ENCODE data around the gene ZNF598. TPM values are rescaled to one million over a fixed set of nuclear protein-coding genes. Genes with fewer than 3 reads are reported as not detected.
"Not testable (repeated sequence)": the region's sequence is repeated elsewhere in the genome, so short reads cannot be mapped to it uniquely, and the experiment has no call there.

ZNF598 gene
- total and polyA plus RNA-seq, 2 of the 13 experiments (the other 11 are each of a cell fraction or from before 2014, with no cell fraction given), result 13.5 to 14.2 TPM

DNA sequence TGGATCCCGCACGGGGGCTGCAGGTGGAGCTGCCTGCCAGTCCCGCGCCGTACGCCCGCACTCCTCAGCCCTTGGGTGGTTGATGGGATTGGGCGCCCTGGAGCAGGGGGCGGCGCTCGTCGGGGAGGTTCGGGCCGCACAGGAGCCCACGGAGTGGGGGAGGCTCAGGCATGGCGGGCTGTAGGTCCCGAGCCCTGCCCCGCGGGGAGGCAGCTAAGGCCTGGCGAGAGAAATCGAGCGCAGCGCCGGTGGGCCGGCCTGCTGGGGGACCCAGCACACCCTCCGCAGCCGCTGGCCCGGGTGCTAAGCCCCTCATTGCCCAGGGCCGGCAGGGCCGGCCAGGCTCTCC lies 51.5 kb downstream of the ZNF598 start:
- CTCF ChIA-PET (ENCODE audit: low intra/inter-chr PET ratio, low total read pairs); H3K9ac ChIP-seq (ENCODE audit: insufficient read depth, low read depth, low read length); in situ Hi-C loops (cut with HindIII; ENCODE audit: extremely low pct_ligation_motif_present, low pct_unique_long_range_greater_than_20kb); H3K9me3 ChIP-seq (ENCODE audit: low read length); DNase-seq (ENCODE audit: low spot score); H3K4me2 ChIP-seq (ENCODE audit: low read depth, low read length); BruUV-seq (replicated peaks); H3K27ac ChIP-seq (ENCODE audit: extremely low read length, insufficient read depth, low read length); ATAC-seq; H3K4me3 ChIP-seq (replicated peaks in 1 of 3; ENCODE audit: insufficient read depth in 1 of 3, low read depth in 2 of 3, low read length in 3 of 3); FAIRE-seq; H2AFZ ChIP-seq (ENCODE audit: low read length): not testable (repeated sequence)
- H3K4me1 ChIP-seq (ENCODE audit: insufficient read depth, low read length), result peaks cover 52% of the 10 kb centered on the region
- H4K20me1 ChIP-seq (ENCODE audit: insufficient read depth, low read length), result peaks cover 22% of the 10 kb centered on the region
- intact Hi-C loops (cut with micrococcal nuclease; ENCODE audit: unreplicated experiment), result loop anchor here (2.0 kb wide), 1 partner anchor 17 kb away; no protein-coding TSS in a partner anchor
- WGBS (ENCODE audit: low lambda C conversion rate), result 97% methylated on average over 13 of the region's 30 CpGs
- TF ChIP-seq ZBTB38 (CRISPR knock-in tag; IDR thresholded peaks at IDR 0.05) (0 out of 2 replicates have a peak, but pooled peaks have one; percentile 62), RBFOX2 (IDR thresholded peaks at IDR 0.05; ENCODE audit: low read depth, low read length) (0 out of 2 replicates have a peak, but pooled peaks have one; percentile 8)
- H3K36me3 ChIP-seq (replicated peaks in 1 of 2; ENCODE audit: control insufficient read depth in 1 of 2, insufficient read depth in 2 of 2, low read length in 2 of 2), result peaks cover 2 to 12% of the 10 kb centered on the region in 2 experiments; a peak in 3 of 5 replicates
- peaks cover 3 to 15% of the 10 kb centered on the region in 2 experiments; a peak in 3 of 5 replicates for H3K27me3 ChIP-seq (ENCODE audit: control insufficient read depth in 1 of 2, insufficient read depth in 2 of 2, low read length in 2 of 2)
- POLR2A ChIA-PET, result interaction anchor here (1.1 to 7.4 kb wide), 5 partner anchors 8 to 27 kb away, joined by 3 to 139 read pairs (median 5); partner anchors contain the start of genes MSRB1, RNF151 and TBL3
- peaks cover 17% of the 10 kb centered on the region for H3K79me2 ChIP-seq (ENCODE audit: insufficient read depth, low read length)

DNA sequence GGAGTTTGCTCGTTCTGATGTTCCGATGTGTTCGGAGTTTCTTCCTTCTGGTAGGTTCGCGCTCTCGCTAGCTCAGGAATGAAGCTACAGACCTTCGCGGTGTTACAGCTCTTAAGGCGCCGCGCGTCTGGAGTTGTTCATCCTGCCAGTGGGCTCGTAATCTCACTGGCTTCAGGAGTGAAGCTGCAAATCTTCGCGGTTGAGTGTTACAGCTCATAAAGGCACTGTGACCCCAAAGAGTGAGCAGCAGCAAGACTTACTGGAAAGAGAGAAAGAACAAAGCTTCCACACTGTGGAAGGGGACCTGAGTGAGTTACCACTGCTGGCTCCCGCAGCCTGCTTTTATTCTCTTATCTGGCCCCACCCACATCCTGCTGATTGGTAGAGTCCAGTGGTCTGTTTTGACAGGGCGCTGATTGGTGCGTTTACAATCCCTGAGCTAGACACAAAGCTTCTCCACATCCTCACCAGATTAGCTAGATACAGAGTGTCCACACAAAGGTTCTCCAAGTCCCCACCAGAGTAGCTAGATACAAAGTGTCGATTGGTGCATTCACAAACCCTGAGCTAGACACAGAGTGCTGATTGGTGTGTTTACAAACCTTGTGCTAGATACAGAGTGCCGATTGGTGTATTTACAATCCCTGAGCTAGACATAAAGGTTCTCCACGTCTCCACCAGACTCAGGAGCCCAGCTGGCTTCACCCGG lies 52.0 kb downstream of the ZNF598 start:
- CTCF ChIA-PET (ENCODE audit: low intra/inter-chr PET ratio, low total read pairs); H3K9ac ChIP-seq (ENCODE audit: insufficient read depth, low read depth, low read length); H2AFZ ChIP-seq (ENCODE audit: low read length); H3K4me3 ChIP-seq (replicated peaks in 1 of 3; ENCODE audit: insufficient read depth in 1 of 3, low read depth in 2 of 3, low read length in 3 of 3); in situ Hi-C loops (cut with HindIII; ENCODE audit: extremely low pct_ligation_motif_present, low pct_unique_long_range_greater_than_20kb); H3K9me3 ChIP-seq (ENCODE audit: low read length); FAIRE-seq; H3K27ac ChIP-seq (ENCODE audit: extremely low read length, insufficient read depth, low read length); BruUV-seq (replicated peaks); H3K36me3 ChIP-seq (replicated peaks in 1 of 2; ENCODE audit: control insufficient read depth in 1 of 2, insufficient read depth in 2 of 2, low read length in 2 of 2); DNase-seq (ENCODE audit: low spot score); ATAC-seq; H3K4me2 ChIP-seq (ENCODE audit: low read depth, low read length); TF ChIP-seq SP1 (IDR thresholded peaks at IDR 0.05): not testable (repeated sequence)
- POLR2A ChIA-PET, result interaction anchor here (1.1 to 7.4 kb wide), 5 partner anchors 9 to 27 kb away, joined by 3 to 139 read pairs (median 5); partner anchors contain the start of genes MSRB1, RNF151 and TBL3
- H4K20me1 ChIP-seq (ENCODE audit: insufficient read depth, low read length), result peaks cover 16% of the 10 kb centered on the region
- H3K79me2 ChIP-seq (ENCODE audit: insufficient read depth, low read length), result peaks cover 13% of the 10 kb centered on the region
- H3K27me3 ChIP-seq (ENCODE audit: control insufficient read depth in 1 of 2, insufficient read depth in 2 of 2, low read length in 2 of 2), result peaks cover 3 to 18% of the 10 kb centered on the region in 2 experiments; a peak in 4 of 5 replicates
- peaks cover 47% of the 10 kb centered on the region for H3K4me1 ChIP-seq (ENCODE audit: insufficient read depth, low read length)
- TF ChIP-seq THAP11 (CRISPR knock-in tag; IDR thresholded peaks at IDR 0.05) (0 out of 2 replicates have a peak, but pooled peaks have one; percentile 28), SP1 (CRISPR knock-in tag; IDR thresholded peaks at IDR 0.05) (peak; percentile 40; the same call in 1 of the 2 replicates), POLR2AphosphoS5 (IDR thresholded peaks at IDR 0.05; ENCODE audit: low read depth, low read length) (peak; percentile 66), NFYC (CRISPR knock-in tag; IDR thresholded peaks at IDR 0.05) (peak; percentile 77), POLR2G (IDR thresholded peaks at IDR 0.05; ENCODE audit: low read depth, low read length) (peak; percentile 41; the same call in 1 of the 2 replicates), RBFOX2 (IDR thresholded peaks at IDR 0.05; ENCODE audit: low read depth, low read length) (0 out of 2 replicates have a peak, but pooled peaks have one; percentile 19), POLR2A (IDR thresholded peaks at IDR 0.05; ENCODE audit: insufficient read depth in 1 of 2, low read depth in 2 of 2, low read length in 2 of 2) (peak; percentile 66 to 85), NFYB (CRISPR knock-in tag; IDR thresholded peaks at IDR 0.05) (peak; percentile 79)
- TF ChIP-seq, protein P1, sequence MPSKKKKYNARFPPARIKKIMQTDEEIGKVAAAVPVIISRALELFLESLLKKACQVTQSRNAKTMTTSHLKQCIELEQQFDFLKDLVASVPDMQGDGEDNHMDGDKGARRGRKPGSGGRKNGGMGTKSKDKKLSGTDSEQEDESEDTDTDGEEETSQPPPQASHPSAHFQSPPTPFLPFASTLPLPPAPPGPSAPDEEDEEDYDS (CRISPR knock-in tag; IDR thresholded peaks at IDR 0.05), result peak; percentile 46; the same call in 1 of the 2 replicates
- TF ChIP-seq, protein P2, sequence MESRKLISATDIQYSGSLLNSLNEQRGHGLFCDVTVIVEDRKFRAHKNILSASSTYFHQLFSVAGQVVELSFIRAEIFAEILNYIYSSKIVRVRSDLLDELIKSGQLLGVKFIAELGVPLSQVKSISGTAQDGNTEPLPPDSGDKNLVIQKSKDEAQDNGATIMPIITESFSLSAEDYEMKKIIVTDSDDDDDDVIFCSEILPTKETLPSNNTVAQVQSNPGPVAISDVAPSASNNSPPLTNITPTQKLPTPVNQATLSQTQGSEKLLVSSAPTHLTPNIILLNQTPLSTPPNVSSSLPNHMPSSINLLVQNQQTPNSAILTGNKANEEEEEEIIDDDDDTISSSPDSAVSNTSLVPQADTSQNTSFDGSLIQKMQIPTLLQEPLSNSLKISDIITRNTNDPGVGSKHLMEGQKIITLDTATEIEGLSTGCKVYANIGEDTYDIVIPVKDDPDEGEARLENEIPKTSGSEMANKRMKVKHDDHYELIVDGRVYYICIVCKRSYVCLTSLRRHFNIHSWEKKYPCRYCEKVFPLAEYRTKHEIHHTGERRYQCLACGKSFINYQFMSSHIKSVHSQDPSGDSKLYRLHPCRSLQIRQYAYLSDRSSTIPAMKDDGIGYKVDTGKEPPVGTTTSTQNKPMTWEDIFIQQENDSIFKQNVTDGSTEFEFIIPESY (CRISPR knock-in tag; IDR thresholded peaks at IDR 0.05), result peak; percentile 88
- intact Hi-C loops (cut with micrococcal nuclease; ENCODE audit: unreplicated experiment), result loop anchor here (2.0 kb wide), 1 partner anchor 17 kb away; no protein-coding TSS in a partner anchor
- WGBS (ENCODE audit: low lambda C conversion rate), result 84% methylated on average over 21 of the region's 22 CpGs

Measured in HepG2 (cell line).